HCT116 (cell line): ENCODE measurements around the gene TPRX1. TPM values are rescaled to one million over a fixed set of nuclear protein-coding genes. Genes with fewer than 3 reads are reported as not detected.

Experiments
- ATAC-seq: fragments of 200-7000 bp; cut with Tn5 transposase; 2 replicates; pipeline ENCODE4 v1.9.1; 2020; ENCODE audit warnings: mild to moderate bottlenecking, moderate library complexity
- BruUV-seq: library from RNA; stranded (reverse); fragments of 400-500 nt; replicated peaks from 2 replicates; lab custom pipeline; 2021; lab: Mats Ljungman, UMichigan
- CTCF ChIA-PET: fragments of 300-600 bp; sonication (Branson Sonifier 250); formaldehyde crosslinking; loops from one replicate; lab custom pipeline; 2021; ENCODE audit warnings: antibody characterized with exemption; lab: Charles Lee
- POLR2A ChIA-PET: fragments of 300-600, 350-600 bp; sonication (Branson Sonifier 250); formaldehyde crosslinking; loops from one replicate; lab custom pipeline; 2021; ENCODE audit warnings: antibody characterized with exemption; lab: Charles Lee
- RAD21 ChIA-PET, 2 experiments: fragments of 300-600 bp; sonication (Branson Sonifier 250); formaldehyde crosslinking; loops; one replicate each; lab custom pipeline; 2023; ENCODE audit warnings: low total read pairs in 2 of 2; ENCODE audit not compliant: uncharacterized antibody in 2 of 2, unreplicated experiment in 2 of 2, low non-redundant PET in 1 of 2; lab: Charles Lee
- DNase-seq: peaks from one replicate; pipeline ENCODE4 v3.0.0-alpha.2; 2010; ENCODE audit warnings: low read depth, low spot score
- H2AFZ ChIP-seq: fragments of 200-600 bp; shearing (Covaris generic), sonication (generic); 2 replicates; pipeline ENCODE4 v1.6.1; 2017; ENCODE audit warnings: low read depth, mixed run types, mixed read lengths, antibody characterized with exemption, low read length; ENCODE audit not compliant: poor library complexity, severe bottlenecking
- H3K27ac ChIP-seq: 2 replicates; pipeline ENCODE4 v1.5.1; 2012; ENCODE audit warnings: low read depth, low read length
- H3K27me3 ChIP-seq: fragments of 200-600 bp; sonication (generic); 2 replicates; pipeline ENCODE4 v1.6.1; 2016; ENCODE audit warnings: mixed run types, low read length, mixed read lengths; ENCODE audit not compliant: insufficient read depth
- H3K36me3 ChIP-seq, 2 experiments: fragments of 200-500 bp in 1 of 2; fragments of 200-600 bp in 1 of 2; sonication (Bioruptor generic) in 1 of 2; sonication (generic) in 1 of 2; 2 replicates each; pipeline versions ENCODE4 v1.5.1 to v1.6.1; 2014 to 2016; ENCODE audit warnings: low read length in 2 of 2, inconsistent platforms in 1 of 2, mixed read lengths in 1 of 2, mixed run types in 1 of 2; ENCODE audit not compliant: insufficient read depth in 2 of 2, control insufficient read depth in 1 of 2
- H3K4me1 ChIP-seq, 2 experiments: fragments of 200-600 bp in 1 of 2; sonication (generic) in 1 of 2; 2 replicates each; pipeline versions ENCODE4 v1.5.1 to v1.6.1; 2012 to 2017; ENCODE audit warnings: low read length in 2 of 2, inconsistent platforms in 1 of 2, mild to moderate bottlenecking in 1 of 2, mixed read lengths in 1 of 2, mixed run types in 1 of 2, moderate library complexity in 1 of 2; ENCODE audit not compliant: insufficient read depth in 2 of 2, control insufficient read depth in 1 of 2
- H3K4me2 ChIP-seq: fragments of 200-600 bp; sonication (generic); 2 replicates; pipeline ENCODE4 v1.6.1; 2017; ENCODE audit warnings: mixed run types, low read length, mixed read lengths
- H3K4me3 ChIP-seq, 2 experiments: fragments of 200-600 bp in 1 of 2; sonication (generic) in 1 of 2; replicated peaks in 1 of 2; 2 replicates each; pipeline ENCODE4 v1.5.1; 2011 to 2016; ENCODE audit warnings: low read length in 2 of 2, control low read depth in 1 of 2, low read depth in 1 of 2, mild to moderate bottlenecking in 1 of 2, mixed read lengths in 1 of 2, mixed run types in 1 of 2
- H3K79me2 ChIP-seq: fragments of 200-600 bp; sonication (generic); 2 replicates; pipeline ENCODE4 v1.6.1; 2017; ENCODE audit warnings: mild to moderate bottlenecking, mixed run types, low read length, moderate library complexity, mixed read lengths; ENCODE audit not compliant: insufficient read depth
- H3K9ac ChIP-seq: fragments of 200-600 bp; sonication (generic); 2 replicates; pipeline ENCODE4 v1.6.1; 2016; ENCODE audit warnings: low read length, mixed read lengths
- H3K9me2 ChIP-seq: fragments of 200-600 bp; sonication (generic), shearing (Covaris generic); 2 replicates; pipeline ENCODE4 v1.6.1; 2017; ENCODE audit warnings: mixed run types, mild to moderate bottlenecking, moderate library complexity; ENCODE audit not compliant: insufficient read depth
- H3K9me3 ChIP-seq, 2 experiments: fragments of 200-500 bp in 1 of 2; fragments of 200-600 bp in 1 of 2; sonication (Bioruptor generic) in 1 of 2; sonication (generic) in 1 of 2; 2 replicates each; pipeline ENCODE4 v1.6.1; 2014 to 2017; ENCODE audit warnings: low read length in 2 of 2, mixed read lengths in 2 of 2, inconsistent platforms in 1 of 2, low read depth in 1 of 2, mild to moderate bottlenecking in 1 of 2, mixed run types in 1 of 2, moderate library complexity in 1 of 2; ENCODE audit not compliant: control insufficient read depth in 1 of 2, insufficient read depth in 1 of 2
- H4K20me1 ChIP-seq: fragments of 200-600 bp; sonication (generic), shearing (Covaris generic); 2 replicates; pipeline ENCODE4 v1.6.1; 2017; ENCODE audit warnings: mixed run types, mild to moderate bottlenecking, moderate library complexity; ENCODE audit not compliant: insufficient read depth
- CBX3 ChIP-seq: IDR thresholded peaks from 2 replicates; pipeline ENCODE4 v1.6.1; 2012; ENCODE audit warnings: low read depth
- CEBPB ChIP-seq: IDR thresholded peaks from 2 replicates; pipeline ENCODE4 v1.6.1; 2012; ENCODE audit warnings: low read depth
- EGR1 ChIP-seq: IDR thresholded peaks from 2 replicates; pipeline ENCODE4 v1.6.1; 2012; ENCODE audit warnings: low read depth
- EZH2 ChIP-seq: fragments of 200-600 bp; sonication (generic); IDR thresholded peaks from 2 replicates; pipeline ENCODE4 v1.6.1; 2017; ENCODE audit warnings: antibody characterized with exemption, mixed run types
- EZH2phosphoT487 ChIP-seq: fragments of 200-600 bp; IDR thresholded peaks from 2 replicates; pipeline ENCODE4 v1.6.1; 2018; ENCODE audit warnings: antibody characterized with exemption, borderline replicate concordance
- FOSL1 ChIP-seq: IDR thresholded peaks from 2 replicates; pipeline ENCODE4 v1.6.1; 2012; ENCODE audit warnings: low read depth
- JUND ChIP-seq: IDR thresholded peaks from 2 replicates; pipeline ENCODE4 v1.6.1; 2012
- RAD21 ChIP-seq: IDR thresholded peaks from 2 replicates; pipeline ENCODE4 v1.6.1; 2012; ENCODE audit warnings: low read depth, mild to moderate bottlenecking
- SIN3A ChIP-seq: IDR thresholded peaks from 2 replicates; pipeline ENCODE4 v1.6.1; 2012; ENCODE audit warnings: low read depth
- SP1 ChIP-seq: IDR thresholded peaks from 2 replicates; pipeline ENCODE4 v1.6.1; 2012; ENCODE audit warnings: low read depth
- SRF ChIP-seq: IDR thresholded peaks from 2 replicates; pipeline ENCODE4 v1.6.1; 2012; ENCODE audit warnings: low read depth
- TCF7L2 ChIP-seq: IDR thresholded peaks from 2 replicates; pipeline ENCODE4 v1.7.0; 2011; ENCODE audit warnings: borderline replicate concordance, inconsistent platforms; ENCODE audit not compliant: insufficient read depth, insufficient read length; ENCODE audit errors: extremely low read depth
- YY1 ChIP-seq: IDR thresholded peaks from 2 replicates; pipeline ENCODE4 v1.6.1; 2011; ENCODE audit warnings: low read length, low read depth, moderate library complexity, mild to moderate bottlenecking; ENCODE audit not compliant: insufficient replicate concordance; ENCODE audit errors: extremely low read depth
- ZFX ChIP-seq: fragments of 450-650 bp; IDR thresholded peaks from 2 replicates; pipeline ENCODE4 v1.6.1; 2017
- ZNF274 ChIP-seq: fragments of 200-500 bp; sonication (Bioruptor generic); IDR thresholded peaks from 2 replicates; pipeline ENCODE4 v1.6.1; 2014; ENCODE audit warnings: mild to moderate bottlenecking, low read depth, low read length, inconsistent platforms
- intact Hi-C: fragments of 100-400 bp; cut with micrococcal nuclease; formaldehyde crosslinking; loops from 2 replicates; pipeline ENCODE4 v1.10.0; 2022
- total RNA-seq: library from RNA; stranded (reverse); gene quantifications from one replicate; pipeline ENCODE4 v1.2.1, GENCODE V29; 2021; ENCODE audit not compliant: unreplicated experiment
- TF ChIP-seq, protein P1 (sequence below): IDR thresholded peaks from 2 replicates; pipeline ENCODE4 v1.6.1; 2012
- TF ChIP-seq, protein P2 (sequence below): IDR thresholded peaks from 2 replicates; pipeline ENCODE4 v1.6.1; 2011; ENCODE audit warnings: mild to moderate bottlenecking, low read length, moderate library complexity; ENCODE audit not compliant: insufficient replicate concordance; ENCODE audit errors: extremely low read depth
- TF ChIP-seq, protein P3 (sequence below): IDR thresholded peaks from 2 replicates; pipeline ENCODE4 v1.6.1; 2012; ENCODE audit warnings: low read depth
- TF ChIP-seq, protein P4 (sequence below), 3 experiments: fragments of 200-600 bp in 1 of 3; sonication (generic) in 1 of 3; IDR thresholded peaks in 2 of 3; conservative IDR thresholded peaks in 1 of 3; 2 replicates each; pipeline ENCODE4 v1.5.1; 2012 to 2017; ENCODE audit warnings: low read depth in 2 of 3, low read length in 2 of 3, antibody characterized with exemption in 1 of 3, borderline replicate concordance in 1 of 3, control low read depth in 1 of 3, mild to moderate bottlenecking in 1 of 3, mixed read lengths in 1 of 3, mixed run types in 1 of 3, moderate library complexity in 1 of 3; ENCODE audit not compliant: insufficient read depth in 1 of 3
- TF ChIP-seq, protein P5 (sequence below): IDR thresholded peaks from 2 replicates; pipeline ENCODE4 v1.6.1; 2012

The TPRX1 gene
- total RNA-seq, 1 experiment from 2014 or later, result not detected

DNA sequence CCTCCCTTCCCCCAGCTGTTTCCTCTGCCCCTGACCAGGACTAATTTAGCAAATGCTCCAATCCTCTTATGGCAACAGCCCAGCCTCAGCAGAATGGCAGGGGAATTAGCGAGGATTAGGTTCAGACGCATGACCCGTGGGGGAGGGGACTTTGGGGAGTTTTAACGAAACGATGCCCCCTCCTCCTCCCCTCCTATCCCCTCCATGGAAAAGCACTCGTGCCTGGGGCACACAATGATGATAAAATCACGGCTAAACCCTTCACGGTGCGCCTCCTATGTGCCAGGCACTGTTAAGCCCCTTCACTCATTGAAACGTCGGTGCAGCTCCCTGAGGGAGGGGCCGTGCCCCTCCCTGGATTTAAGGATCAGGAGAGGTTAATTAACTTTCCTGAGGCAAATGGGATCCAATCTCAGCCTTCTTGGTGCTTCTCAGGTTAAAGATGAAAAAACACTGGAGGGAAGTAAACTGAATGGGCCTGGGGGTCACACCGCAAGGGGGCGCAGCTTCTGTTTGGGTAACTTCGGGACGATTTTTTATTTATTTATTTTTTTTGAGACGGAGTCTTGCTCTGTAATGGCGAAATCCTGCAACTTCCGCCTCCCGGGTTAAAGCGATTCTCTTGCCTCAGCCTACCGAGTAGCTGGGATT is 44.6 kb upstream of the TPRX1 start:
- Histone ChIP-seq H3K79me2 (no peaks in the 10 kb centered on the region), H3K4me3 (peak overlapping the region; percentile 36 to 54), H3K4me2 (peak overlapping the region; percentile 84), H3K27ac (peak overlapping the region; percentile 15), H3K9me3 (no peaks in the 10 kb centered on the region), H3K27me3 (no peaks in the 10 kb centered on the region), H4K20me1 (no peaks in the 10 kb centered on the region), H3K9ac (peak overlapping the region; percentile 53), H3K9me2 (no peaks in the 10 kb centered on the region), H3K36me3 (no peaks in the 10 kb centered on the region), H3K4me1 (peaks cover 5 to 16% of the 10 kb centered on the region in 2 experiments; a peak in 3 of 4 replicates), H2AFZ (peak overlapping the region; percentile 98)
- BruUV-seq, result no TSS peak
- TF ChIP-seq EZH2phosphoT487 (no peak), RAD21 (peak; percentile 28), ZFX (no peak), TCF7L2 (no peak), FOSL1 (no peak), CEBPB (no peak), CBX3 (0 out of 2 replicates have a peak, but pooled peaks have one; percentile 55), JUND (no peak), SIN3A (no peak), YY1 (no peak), EGR1 (no peak), EZH2 (no peak), SRF (no peak), SP1 (no peak), ZNF274 (no peak)
- TF ChIP-seq, protein P1, sequence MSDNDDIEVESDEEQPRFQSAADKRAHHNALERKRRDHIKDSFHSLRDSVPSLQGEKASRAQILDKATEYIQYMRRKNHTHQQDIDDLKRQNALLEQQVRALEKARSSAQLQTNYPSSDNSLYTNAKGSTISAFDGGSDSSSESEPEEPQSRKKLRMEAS, result no peak
- TF ChIP-seq, protein P2, sequence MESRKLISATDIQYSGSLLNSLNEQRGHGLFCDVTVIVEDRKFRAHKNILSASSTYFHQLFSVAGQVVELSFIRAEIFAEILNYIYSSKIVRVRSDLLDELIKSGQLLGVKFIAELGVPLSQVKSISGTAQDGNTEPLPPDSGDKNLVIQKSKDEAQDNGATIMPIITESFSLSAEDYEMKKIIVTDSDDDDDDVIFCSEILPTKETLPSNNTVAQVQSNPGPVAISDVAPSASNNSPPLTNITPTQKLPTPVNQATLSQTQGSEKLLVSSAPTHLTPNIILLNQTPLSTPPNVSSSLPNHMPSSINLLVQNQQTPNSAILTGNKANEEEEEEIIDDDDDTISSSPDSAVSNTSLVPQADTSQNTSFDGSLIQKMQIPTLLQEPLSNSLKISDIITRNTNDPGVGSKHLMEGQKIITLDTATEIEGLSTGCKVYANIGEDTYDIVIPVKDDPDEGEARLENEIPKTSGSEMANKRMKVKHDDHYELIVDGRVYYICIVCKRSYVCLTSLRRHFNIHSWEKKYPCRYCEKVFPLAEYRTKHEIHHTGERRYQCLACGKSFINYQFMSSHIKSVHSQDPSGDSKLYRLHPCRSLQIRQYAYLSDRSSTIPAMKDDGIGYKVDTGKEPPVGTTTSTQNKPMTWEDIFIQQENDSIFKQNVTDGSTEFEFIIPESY, result no peak
- TF ChIP-seq, protein P3, sequence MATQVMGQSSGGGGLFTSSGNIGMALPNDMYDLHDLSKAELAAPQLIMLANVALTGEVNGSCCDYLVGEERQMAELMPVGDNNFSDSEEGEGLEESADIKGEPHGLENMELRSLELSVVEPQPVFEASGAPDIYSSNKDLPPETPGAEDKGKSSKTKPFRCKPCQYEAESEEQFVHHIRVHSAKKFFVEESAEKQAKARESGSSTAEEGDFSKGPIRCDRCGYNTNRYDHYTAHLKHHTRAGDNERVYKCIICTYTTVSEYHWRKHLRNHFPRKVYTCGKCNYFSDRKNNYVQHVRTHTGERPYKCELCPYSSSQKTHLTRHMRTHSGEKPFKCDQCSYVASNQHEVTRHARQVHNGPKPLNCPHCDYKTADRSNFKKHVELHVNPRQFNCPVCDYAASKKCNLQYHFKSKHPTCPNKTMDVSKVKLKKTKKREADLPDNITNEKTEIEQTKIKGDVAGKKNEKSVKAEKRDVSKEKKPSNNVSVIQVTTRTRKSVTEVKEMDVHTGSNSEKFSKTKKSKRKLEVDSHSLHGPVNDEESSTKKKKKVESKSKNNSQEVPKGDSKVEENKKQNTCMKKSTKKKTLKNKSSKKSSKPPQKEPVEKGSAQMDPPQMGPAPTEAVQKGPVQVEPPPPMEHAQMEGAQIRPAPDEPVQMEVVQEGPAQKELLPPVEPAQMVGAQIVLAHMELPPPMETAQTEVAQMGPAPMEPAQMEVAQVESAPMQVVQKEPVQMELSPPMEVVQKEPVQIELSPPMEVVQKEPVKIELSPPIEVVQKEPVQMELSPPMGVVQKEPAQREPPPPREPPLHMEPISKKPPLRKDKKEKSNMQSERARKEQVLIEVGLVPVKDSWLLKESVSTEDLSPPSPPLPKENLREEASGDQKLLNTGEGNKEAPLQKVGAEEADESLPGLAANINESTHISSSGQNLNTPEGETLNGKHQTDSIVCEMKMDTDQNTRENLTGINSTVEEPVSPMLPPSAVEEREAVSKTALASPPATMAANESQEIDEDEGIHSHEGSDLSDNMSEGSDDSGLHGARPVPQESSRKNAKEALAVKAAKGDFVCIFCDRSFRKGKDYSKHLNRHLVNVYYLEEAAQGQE, result no peak
- TF ChIP-seq, protein P4, sequence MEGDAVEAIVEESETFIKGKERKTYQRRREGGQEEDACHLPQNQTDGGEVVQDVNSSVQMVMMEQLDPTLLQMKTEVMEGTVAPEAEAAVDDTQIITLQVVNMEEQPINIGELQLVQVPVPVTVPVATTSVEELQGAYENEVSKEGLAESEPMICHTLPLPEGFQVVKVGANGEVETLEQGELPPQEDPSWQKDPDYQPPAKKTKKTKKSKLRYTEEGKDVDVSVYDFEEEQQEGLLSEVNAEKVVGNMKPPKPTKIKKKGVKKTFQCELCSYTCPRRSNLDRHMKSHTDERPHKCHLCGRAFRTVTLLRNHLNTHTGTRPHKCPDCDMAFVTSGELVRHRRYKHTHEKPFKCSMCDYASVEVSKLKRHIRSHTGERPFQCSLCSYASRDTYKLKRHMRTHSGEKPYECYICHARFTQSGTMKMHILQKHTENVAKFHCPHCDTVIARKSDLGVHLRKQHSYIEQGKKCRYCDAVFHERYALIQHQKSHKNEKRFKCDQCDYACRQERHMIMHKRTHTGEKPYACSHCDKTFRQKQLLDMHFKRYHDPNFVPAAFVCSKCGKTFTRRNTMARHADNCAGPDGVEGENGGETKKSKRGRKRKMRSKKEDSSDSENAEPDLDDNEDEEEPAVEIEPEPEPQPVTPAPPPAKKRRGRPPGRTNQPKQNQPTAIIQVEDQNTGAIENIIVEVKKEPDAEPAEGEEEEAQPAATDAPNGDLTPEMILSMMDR (IDR thresholded peaks at IDR 0.05 in 2 of 3, conservative IDR thresholded peaks at IDR 0.05 in 1 of 3; ENCODE audit: borderline replicate concordance in 1 of 3, insufficient read depth in 1 of 3, low read depth in 2 of 3, low read length in 2 of 3), result peak; percentile 87 to 98 (median 88)
- TF ChIP-seq, protein P5, sequence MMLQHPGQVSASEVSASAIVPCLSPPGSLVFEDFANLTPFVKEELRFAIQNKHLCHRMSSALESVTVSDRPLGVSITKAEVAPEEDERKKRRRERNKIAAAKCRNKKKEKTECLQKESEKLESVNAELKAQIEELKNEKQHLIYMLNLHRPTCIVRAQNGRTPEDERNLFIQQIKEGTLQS, result no peak
- intact Hi-C loops, result no loop called here
- DNase-seq (peak; percentile 57), ATAC-seq (peak; percentile 76)
- ChIA-PET RAD21 (no interaction called here), POLR2A (no interaction called here), CTCF (interaction anchor here (1.0 to 2.9 kb wide), 5 partner anchors 9 to 42 kb away, joined by 3 to 17 read pairs (median 5); partner anchors contain the start of gene TPRX2)
